ENCODE results near the gene JARID2.

JARID2 gene

DNA sequence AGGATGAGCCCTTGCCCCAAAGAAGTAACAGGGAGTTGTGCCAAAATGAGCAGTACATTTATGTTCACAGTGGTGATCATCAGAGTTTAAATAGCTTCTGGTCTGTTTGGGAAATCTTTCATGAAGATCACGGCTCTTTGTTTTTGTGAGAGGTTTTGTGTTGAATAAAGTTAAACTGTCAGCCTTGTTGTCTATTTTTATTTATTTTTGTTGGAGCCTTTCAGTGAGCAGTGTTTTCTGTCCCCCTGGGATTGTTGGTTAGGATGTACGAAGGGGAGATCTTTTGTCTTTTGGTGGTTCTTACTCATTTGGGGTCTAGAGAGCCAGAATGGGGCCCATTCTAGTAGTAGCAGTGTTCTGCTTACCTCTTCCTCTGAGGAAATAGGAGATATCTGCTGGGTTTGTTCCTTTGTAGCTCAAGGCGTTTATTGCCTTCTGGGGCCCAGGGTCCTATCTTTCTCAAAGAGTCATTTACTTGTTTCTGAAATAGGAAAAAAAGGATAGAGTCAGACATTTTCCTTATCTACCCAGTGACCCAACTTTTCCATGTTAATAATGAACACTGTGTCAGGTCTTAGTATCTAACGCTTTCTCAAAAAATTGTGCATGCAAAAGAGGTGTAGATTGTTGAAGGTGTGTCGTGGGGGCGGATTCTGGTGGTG is 157.4 kb downstream of the JARID2 start:
- no peak for DNase-seq (ENCODE audit: low read depth)
- H3K4me3 ChIP-seq (ENCODE audit: low read depth, low read length): no peak overlapping the region
- TF ChIP-seq MYC (IDR thresholded peaks at IDR 0.05; ENCODE audit: low read depth, low read length) (no peak), POLR2A (IDR thresholded peaks at IDR 0.05; ENCODE audit: extremely low read depth, insufficient read length) (no peak)
- TF ChIP-seq, protein P1, sequence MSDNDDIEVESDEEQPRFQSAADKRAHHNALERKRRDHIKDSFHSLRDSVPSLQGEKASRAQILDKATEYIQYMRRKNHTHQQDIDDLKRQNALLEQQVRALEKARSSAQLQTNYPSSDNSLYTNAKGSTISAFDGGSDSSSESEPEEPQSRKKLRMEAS (IDR thresholded peaks at IDR 0.05; ENCODE audit: low read depth, low read length): no peak
- TF ChIP-seq, protein P2, sequence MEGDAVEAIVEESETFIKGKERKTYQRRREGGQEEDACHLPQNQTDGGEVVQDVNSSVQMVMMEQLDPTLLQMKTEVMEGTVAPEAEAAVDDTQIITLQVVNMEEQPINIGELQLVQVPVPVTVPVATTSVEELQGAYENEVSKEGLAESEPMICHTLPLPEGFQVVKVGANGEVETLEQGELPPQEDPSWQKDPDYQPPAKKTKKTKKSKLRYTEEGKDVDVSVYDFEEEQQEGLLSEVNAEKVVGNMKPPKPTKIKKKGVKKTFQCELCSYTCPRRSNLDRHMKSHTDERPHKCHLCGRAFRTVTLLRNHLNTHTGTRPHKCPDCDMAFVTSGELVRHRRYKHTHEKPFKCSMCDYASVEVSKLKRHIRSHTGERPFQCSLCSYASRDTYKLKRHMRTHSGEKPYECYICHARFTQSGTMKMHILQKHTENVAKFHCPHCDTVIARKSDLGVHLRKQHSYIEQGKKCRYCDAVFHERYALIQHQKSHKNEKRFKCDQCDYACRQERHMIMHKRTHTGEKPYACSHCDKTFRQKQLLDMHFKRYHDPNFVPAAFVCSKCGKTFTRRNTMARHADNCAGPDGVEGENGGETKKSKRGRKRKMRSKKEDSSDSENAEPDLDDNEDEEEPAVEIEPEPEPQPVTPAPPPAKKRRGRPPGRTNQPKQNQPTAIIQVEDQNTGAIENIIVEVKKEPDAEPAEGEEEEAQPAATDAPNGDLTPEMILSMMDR (IDR thresholded peaks at IDR 0.05; ENCODE audit: low read depth, low read length): no peak

DNA sequence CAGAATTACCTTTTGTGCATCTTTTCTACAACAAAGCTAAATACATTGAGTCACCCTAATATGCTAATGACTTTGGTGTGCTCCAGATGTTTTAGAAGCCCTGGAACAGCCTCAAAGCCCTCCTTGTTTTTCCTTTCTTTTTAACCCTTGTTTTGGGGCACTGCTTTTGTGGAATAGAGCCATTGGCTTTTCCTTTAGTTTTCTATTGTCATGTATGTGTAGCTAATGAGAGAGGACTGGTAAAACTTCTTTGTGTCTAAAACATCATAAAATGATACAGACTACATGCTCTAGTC is 158.8 kb downstream of the JARID2 start:
- no peak overlapping the region for H3K4me3 ChIP-seq (ENCODE audit: low read depth, low read length)
- no peak for DNase-seq (ENCODE audit: low read depth)
- TF ChIP-seq, protein P1 (IDR thresholded peaks at IDR 0.05; ENCODE audit: low read depth, low read length): no peak
- TF ChIP-seq, protein P2 (IDR thresholded peaks at IDR 0.05; ENCODE audit: low read depth, low read length): no peak
- TF ChIP-seq MYC (IDR thresholded peaks at IDR 0.05; ENCODE audit: low read depth, low read length): no peak

DNA sequence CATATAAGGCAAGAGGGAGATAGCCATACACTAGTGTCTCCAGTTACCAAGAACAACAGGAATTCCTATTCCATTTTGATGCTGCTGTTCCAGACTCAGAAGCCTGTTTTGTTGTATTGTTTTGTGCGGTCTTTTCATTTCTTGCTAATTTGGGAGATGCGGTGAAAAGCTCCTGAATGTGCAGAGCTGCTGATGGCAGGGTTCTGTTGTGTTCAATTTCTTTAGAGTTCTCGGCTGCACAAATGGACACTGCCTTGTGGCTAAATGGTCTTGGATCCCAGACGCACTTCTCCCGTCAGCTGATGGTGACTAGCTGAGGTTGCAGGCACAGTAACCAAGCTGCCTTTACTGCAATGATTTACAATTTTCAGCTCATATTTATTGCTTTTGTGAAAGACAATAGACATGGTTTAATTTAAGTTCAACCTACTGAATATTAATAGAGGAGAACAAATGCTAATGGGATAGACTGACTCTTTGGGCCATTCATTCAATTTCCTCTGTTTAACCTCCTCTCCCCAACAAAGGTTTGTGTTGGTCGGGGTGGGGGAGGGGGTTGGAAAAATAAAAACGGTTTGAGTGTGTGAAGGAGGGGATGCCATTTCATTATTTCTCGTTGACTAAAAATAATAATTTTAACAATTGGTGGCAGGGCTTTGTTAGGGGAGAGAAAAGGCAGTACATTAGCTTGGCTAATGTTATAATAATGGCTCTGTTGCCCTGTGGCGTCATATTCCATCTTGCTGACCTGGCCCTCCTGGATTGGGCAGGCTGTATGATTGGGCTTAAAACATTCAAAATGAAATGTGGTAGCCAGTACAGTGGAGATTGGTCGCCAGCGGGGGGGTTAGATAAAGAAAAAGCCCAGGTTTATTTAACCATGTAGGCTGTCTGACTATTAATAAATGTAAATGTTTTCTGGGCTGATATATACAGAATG is 159.5 kb downstream of the JARID2 start:
- DNase-seq (ENCODE audit: low read depth): no peak
- no peak overlapping the region for H3K4me3 ChIP-seq (ENCODE audit: low read depth, low read length)
- no peak for TF ChIP-seq MYC (IDR thresholded peaks at IDR 0.05; ENCODE audit: low read depth, low read length)
- TF ChIP-seq, protein P1 (IDR thresholded peaks at IDR 0.05; ENCODE audit: low read depth, low read length): no peak

DNA sequence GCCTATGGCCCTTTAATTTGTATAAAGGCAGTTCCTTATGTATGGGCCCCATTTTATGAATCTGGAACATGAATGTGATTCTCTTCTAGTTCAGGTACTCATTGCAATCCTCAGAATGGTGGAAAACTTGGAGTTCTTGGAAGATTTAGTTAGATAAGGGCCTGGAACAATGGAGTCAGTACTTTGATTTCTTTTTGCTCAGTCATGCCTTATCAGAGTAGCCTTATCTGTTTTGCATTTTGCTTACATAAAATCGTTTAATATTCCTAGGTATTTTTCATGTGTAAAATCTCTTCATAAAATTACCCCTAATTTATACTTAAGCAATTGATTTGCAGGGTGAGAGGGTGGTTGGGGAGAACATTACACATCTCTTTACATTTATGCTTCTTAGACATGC is 160.6 kb downstream of the JARID2 start:
- TF ChIP-seq POLR2A (IDR thresholded peaks at IDR 0.05; ENCODE audit: extremely low read depth, insufficient read length) (no peak), MYC (IDR thresholded peaks at IDR 0.05; ENCODE audit: low read depth, low read length) (no peak)
- TF ChIP-seq, protein P2 (IDR thresholded peaks at IDR 0.05; ENCODE audit: low read depth, low read length): no peak

DNA sequence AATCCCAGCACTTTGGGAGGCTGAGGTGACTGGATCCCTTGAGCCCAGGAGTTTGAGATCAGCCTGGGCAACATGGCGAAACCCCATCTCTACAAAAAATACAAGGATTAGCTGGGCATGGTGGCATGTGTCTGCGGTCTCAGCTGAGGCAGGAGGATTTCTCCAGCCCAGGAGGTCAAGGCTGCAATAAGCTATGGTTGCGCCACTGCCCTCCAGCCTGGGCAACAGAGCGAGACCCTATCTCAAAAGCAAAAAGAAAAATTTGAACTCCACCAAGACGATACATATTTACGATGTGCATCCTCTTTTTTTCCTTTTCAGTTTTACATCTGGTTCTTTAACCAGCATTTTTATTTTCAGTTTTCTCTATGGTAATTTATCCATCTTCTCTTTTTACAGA is 162.1 kb downstream of the JARID2 start:
- no peak for DNase-seq (ENCODE audit: low read depth)
- no peak overlapping the region for H3K4me3 ChIP-seq (ENCODE audit: low read depth, low read length)
- TF ChIP-seq, protein P2 (IDR thresholded peaks at IDR 0.05; ENCODE audit: low read depth, low read length): no peak
- no peak for TF ChIP-seq MYC (IDR thresholded peaks at IDR 0.05; ENCODE audit: low read depth, low read length)
- no peak for TF ChIP-seq POLR2A (IDR thresholded peaks at IDR 0.05; ENCODE audit: extremely low read depth, insufficient read length)
- TF ChIP-seq, protein P1 (IDR thresholded peaks at IDR 0.05; ENCODE audit: low read depth, low read length): no peak

More for the DNA sequence above, 160.6 kb downstream of the JARID2 start:
- DNase-seq (ENCODE audit: low read depth): no peak
- H3K4me3 ChIP-seq (ENCODE audit: low read depth, low read length): no peak overlapping the region

DNA sequence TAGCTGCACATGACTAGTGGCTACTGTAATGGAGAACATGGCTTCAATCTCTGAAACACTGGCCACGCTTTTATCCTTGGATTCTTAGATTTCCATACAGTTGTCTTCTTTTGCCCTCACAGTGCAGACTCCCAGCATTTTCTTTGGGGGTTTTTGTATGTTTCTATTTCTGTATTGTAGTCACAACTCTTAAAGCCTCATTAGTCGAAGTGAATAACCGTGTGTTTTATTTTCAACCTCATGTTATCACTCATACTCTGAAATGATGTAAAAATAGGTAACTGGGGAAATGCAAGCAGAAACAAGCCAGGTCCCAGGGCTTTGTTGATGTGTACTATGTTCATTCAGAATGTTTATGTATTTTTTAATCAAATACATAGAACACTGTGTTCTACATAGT is 162.9 kb downstream of the JARID2 start:
- no peak overlapping the region for H3K4me3 ChIP-seq (ENCODE audit: low read depth, low read length)
- no peak for DNase-seq (ENCODE audit: low read depth)
- TF ChIP-seq POLR2A (IDR thresholded peaks at IDR 0.05; ENCODE audit: extremely low read depth, insufficient read length): no peak
- TF ChIP-seq, protein P1 (IDR thresholded peaks at IDR 0.05; ENCODE audit: low read depth, low read length): no peak
- no peak for TF ChIP-seq MYC (IDR thresholded peaks at IDR 0.05; ENCODE audit: low read depth, low read length)
- TF ChIP-seq, protein P2 (IDR thresholded peaks at IDR 0.05; ENCODE audit: low read depth, low read length): no peak

All from NB4 (cell line).